Parathyroid adenoma (tissue), 2 donors: Measurements from ENCODE around the gene KRTAP4-5.

ENCODE experiments used
- H2AFZ ChIP-seq: fragments of 300-600 bp; sonication (generic); one replicate; pipeline ENCODE4 v1.7.0; 2017; ENCODE audit warnings: antibody characterized with exemption, mild to moderate bottlenecking
- H3K27ac ChIP-seq: fragments of 300-600 bp; sonication (generic); one replicate; pipeline ENCODE4 v1.7.0; 2017
- H3K27me3 ChIP-seq: fragments of 300-600 bp; sonication (generic); one replicate; pipeline ENCODE4 v1.7.0; 2017; ENCODE audit warnings: low read length; ENCODE audit not compliant: control insufficient read depth, insufficient read depth
- H3K36me3 ChIP-seq: fragments of 300-600 bp; sonication (generic); one replicate; pipeline ENCODE4 v1.7.0; 2017; ENCODE audit warnings: low read length; ENCODE audit not compliant: control insufficient read depth, insufficient read depth
- H3K4me1 ChIP-seq: fragments of 300-600 bp; sonication (generic); one replicate; pipeline ENCODE4 v1.7.0; 2017; ENCODE audit warnings: control low read depth
- H3K4me2 ChIP-seq: fragments of 300-600 bp; sonication (generic); one replicate; pipeline ENCODE4 v1.7.0; 2017; ENCODE audit warnings: low read length
- H3K4me3 ChIP-seq: fragments of 300-600 bp; sonication (generic); one replicate; pipeline ENCODE4 v1.7.0; 2017; ENCODE audit warnings: low read depth, low read length
- H3K79me2 ChIP-seq: fragments of 300-600 bp; sonication (generic); one replicate; pipeline ENCODE4 v1.7.0; 2017; ENCODE audit warnings: control low read depth
- H3K9ac ChIP-seq: fragments of 300-600 bp; sonication (generic); one replicate; pipeline ENCODE4 v1.7.0; 2017; ENCODE audit warnings: mild to moderate bottlenecking
- H3K9me3 ChIP-seq: fragments of 300-600 bp; sonication (generic); one replicate; pipeline ENCODE4 v1.7.0; 2017; ENCODE audit warnings: low read length; ENCODE audit not compliant: control insufficient read depth
- TF ChIP-seq, protein P1 (sequence below): fragments of 300-600 bp; sonication (generic); IDR thresholded peaks from one replicate; pipeline ENCODE4 v1.7.0; 2017; ENCODE audit warnings: antibody characterized with exemption, mild to moderate bottlenecking
- donor health status: primary hyperparathyroidism.

Gene KRTAP4-5

DNA sequence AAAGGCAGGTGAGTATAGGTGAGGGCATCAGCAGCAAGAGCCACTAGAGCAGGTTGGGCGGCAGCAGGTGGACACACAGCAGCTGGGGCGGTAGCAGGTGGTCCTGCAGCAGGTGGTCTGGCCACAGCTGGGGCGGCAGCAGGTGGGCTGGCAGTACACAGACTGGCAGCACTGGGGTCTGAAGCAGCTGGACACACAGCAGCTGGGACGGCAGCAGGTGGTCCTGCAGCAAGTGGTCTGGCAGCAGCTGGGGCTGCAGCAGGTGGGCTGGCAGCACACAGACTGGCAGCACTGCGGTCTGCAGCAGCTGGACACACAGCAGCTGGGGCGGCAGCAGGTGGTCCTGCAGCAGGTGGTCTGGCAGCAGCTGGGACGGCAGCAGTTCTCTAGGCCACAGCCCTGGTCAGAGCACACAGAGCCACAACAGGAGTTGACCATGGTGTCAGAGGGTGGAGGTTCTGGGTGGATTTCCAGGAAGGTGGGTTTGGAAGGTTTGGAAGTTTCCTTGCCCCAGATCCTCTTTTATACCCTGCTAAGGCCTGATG, 28.2 kb upstream of the KRTAP4-5 start, which contains the start of gene KRTAP4-2:
Gene KRTAP4-2 (minus strand): TSS at position 495 of the 545 bp plus-strand sequence. CDS start 57 bp downstream, at position 438.
- no peaks in the 10 kb centered on the region for H3K27me3 ChIP-seq
- H3K27ac ChIP-seq = no peak within 1 kb of the TSS
- no peak within 1 kb of the TSS for H3K4me2 ChIP-seq
- no peaks in the 10 kb centered on the region for H3K36me3 ChIP-seq
- no peaks in the 10 kb centered on the region for H3K9me3 ChIP-seq
- H3K4me3 ChIP-seq = no peak within 1 kb of the TSS
- TF ChIP-seq, protein P1, sequence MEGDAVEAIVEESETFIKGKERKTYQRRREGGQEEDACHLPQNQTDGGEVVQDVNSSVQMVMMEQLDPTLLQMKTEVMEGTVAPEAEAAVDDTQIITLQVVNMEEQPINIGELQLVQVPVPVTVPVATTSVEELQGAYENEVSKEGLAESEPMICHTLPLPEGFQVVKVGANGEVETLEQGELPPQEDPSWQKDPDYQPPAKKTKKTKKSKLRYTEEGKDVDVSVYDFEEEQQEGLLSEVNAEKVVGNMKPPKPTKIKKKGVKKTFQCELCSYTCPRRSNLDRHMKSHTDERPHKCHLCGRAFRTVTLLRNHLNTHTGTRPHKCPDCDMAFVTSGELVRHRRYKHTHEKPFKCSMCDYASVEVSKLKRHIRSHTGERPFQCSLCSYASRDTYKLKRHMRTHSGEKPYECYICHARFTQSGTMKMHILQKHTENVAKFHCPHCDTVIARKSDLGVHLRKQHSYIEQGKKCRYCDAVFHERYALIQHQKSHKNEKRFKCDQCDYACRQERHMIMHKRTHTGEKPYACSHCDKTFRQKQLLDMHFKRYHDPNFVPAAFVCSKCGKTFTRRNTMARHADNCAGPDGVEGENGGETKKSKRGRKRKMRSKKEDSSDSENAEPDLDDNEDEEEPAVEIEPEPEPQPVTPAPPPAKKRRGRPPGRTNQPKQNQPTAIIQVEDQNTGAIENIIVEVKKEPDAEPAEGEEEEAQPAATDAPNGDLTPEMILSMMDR = no peak
- no peak within 1 kb of the TSS for H2AFZ ChIP-seq
- H3K79me2 ChIP-seq = no peaks in the 10 kb centered on the region
- no peaks in the 10 kb centered on the region for H3K4me1 ChIP-seq
- no peak within 1 kb of the TSS for H3K9ac ChIP-seq

DNA sequence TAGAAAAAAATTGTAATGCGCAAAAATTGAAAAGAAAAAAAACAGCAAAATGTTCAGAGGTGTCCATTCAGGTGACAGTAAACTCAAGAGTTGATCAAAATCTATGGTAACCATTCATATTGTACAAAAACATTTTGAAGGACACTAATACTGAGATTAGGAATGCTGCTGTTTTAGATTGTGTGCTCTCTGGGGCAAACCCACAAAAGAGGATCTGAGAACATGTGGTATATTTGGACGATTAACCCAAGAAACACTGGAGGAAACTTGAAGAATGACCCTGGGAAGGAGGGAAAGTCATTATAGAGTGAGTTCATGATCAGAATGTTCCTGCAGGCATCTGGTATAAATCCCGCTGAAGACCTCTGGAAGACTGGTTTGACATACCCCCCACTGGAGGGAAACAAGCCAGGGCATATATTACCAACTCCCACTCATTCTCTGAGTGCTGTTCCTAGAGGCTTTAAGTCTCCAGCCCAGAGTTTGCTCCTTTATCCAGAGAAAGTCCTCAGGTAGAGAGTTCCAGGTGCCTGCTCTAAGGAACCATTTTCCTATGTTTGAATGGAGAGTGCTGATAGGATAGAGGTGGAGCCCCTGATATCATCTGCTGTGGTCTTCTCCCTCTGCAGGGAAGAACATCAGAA, 27.2 kb upstream of the KRTAP4-5 start:
- H3K9ac ChIP-seq = no peak overlapping the region
- H3K4me1 ChIP-seq = no peaks in the 10 kb centered on the region
- TF ChIP-seq, protein P1 = no peak
- H3K4me3 ChIP-seq = no peak overlapping the region
- H2AFZ ChIP-seq = no peak overlapping the region
- no peaks in the 10 kb centered on the region for H3K9me3 ChIP-seq
- H3K27me3 ChIP-seq = no peaks in the 10 kb centered on the region
- no peaks in the 10 kb centered on the region for H3K36me3 ChIP-seq
- H3K79me2 ChIP-seq = no peaks in the 10 kb centered on the region
- H3K27ac ChIP-seq = no peak overlapping the region
- no peak overlapping the region for H3K4me2 ChIP-seq

DNA sequence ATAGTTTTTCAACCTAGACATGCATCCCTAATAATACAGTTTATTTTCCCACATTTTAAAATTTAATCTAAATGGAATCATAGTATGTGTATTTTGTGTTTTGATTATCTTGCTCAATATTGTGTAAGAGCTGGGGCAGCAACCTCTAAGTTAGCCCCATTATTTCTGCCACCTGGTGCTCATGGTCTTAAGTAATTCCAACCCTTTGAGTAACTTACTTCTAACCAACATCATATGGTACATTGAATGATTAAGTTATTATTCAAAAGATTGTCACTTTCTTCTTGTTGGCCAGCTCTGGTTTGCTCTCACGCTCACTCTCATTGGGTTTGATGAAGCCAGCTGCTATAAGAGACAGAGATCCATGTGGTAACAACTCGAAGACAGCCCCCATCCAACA, 22.3 kb upstream of the KRTAP4-5 start:
- Histone ChIP-seq H3K4me2 (no peak overlapping the region), H3K4me1 (no peaks in the 10 kb centered on the region)
- TF ChIP-seq, protein P1 = no peak

DNA sequence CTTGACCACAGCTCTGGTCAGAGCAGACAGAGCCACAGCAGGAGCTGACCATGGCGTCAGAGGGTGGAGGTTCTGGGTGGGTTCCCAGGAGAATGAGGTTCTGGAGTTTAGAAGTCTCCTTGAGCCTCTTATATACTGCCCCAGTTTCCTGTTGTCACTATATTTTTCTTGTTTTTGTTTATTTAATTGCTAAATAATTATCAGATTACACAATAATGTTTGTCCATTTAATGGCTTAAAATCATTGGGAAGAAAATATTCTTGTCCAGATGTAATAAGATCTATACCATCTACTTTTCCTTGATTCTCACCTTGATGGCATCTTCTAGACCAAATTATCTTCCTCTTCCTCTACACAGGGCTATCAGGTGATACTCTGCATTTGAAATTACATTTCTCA, 18.5 kb upstream of the KRTAP4-5 start, which contains the start of gene KRTAP4-3:
Gene KRTAP4-3 (minus strand): TSS at position 101 of the 400 bp plus-strand sequence. CDS start 49 bp downstream, at position 52.
- Histone ChIP-seq H3K79me2 (no peaks in the 10 kb centered on the region), H3K4me1 (no peaks in the 10 kb centered on the region), H2AFZ (no peak within 1 kb of the TSS), H3K9ac (no peak within 1 kb of the TSS), H3K36me3 (no peaks in the 10 kb centered on the region), H3K4me2 (no peak within 1 kb of the TSS), H3K27me3 (no peaks in the 10 kb centered on the region), H3K27ac (no peak within 1 kb of the TSS), H3K4me3 (no peak within 1 kb of the TSS), H3K9me3 (no peaks in the 10 kb centered on the region)
- TF ChIP-seq, protein P1 = no peak

More for the DNA sequence above, 22.3 kb upstream of the KRTAP4-5 start:
- Histone ChIP-seq H3K9me3 (no peaks in the 10 kb centered on the region), H2AFZ (no peak overlapping the region), H3K36me3 (no peaks in the 10 kb centered on the region), H3K9ac (no peak overlapping the region), H3K27ac (no peak overlapping the region), H3K79me2 (no peaks in the 10 kb centered on the region), H3K27me3 (no peaks in the 10 kb centered on the region), H3K4me3 (no peak overlapping the region)

DNA sequence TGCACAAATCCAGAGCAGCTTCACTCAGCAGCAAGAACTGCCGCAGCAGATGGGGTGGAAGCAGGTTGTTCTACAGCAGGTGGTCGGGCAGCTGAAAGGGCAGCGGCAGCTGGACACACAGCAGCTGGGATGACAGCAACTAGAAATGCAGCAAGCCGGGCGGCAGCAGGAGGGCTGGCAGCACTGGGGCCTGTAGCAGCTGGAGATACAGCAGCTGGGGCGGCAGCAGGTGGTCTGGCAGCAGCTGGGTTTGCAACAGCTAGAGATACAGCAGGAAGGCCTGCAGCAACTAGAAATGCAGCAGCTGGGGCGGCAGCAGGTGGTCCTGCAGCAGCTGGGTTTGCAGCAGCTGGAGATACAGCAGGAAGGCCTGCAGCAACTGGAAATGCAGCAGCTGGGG, 17.9 kb upstream of the KRTAP4-5 start:
- Histone ChIP-seq H3K36me3 (no peaks in the 10 kb centered on the region), H3K27ac (no peak overlapping the region), H3K9me3 (no peaks in the 10 kb centered on the region), H3K4me1 (no peaks in the 10 kb centered on the region), H3K79me2 (no peaks in the 10 kb centered on the region), H3K27me3 (no peaks in the 10 kb centered on the region), H3K4me3 (no peak overlapping the region), H2AFZ (no peak overlapping the region), H3K4me2 (no peak overlapping the region), H3K9ac (no peak overlapping the region)
- TF ChIP-seq, protein P1 = no peak
